Gastrocnemius medialis (tissue), 4 donors: ENCODE data around the gene POU3F1.

Source experiments
- POLR2A ChIP-seq, 2 donors: fragments of 450-650 bp; IDR thresholded peaks; one replicate each; pipeline ENCODE4 v1.6.1; 2017; ENCODE audit warnings: antibody characterized with exemption in 2 of 2, mild to moderate bottlenecking in 2 of 2, moderate library complexity in 2 of 2
- TF ChIP-seq, protein P1 (sequence below), 5 experiments: fragments of 450-650 bp in 3 of 5; fragments of 200-600 bp in 2 of 5; sonication (generic) in 2 of 5; IDR thresholded peaks in 4 of 5; conservative IDR thresholded peaks in 1 of 5; 1 replicate in 4 of 5; 2 replicates in 1 of 5; pipeline ENCODE4 v1.5.1; 2016 to 2019; ENCODE audit warnings: antibody characterized with exemption in 5 of 5, mild to moderate bottlenecking in 3 of 5, moderate library complexity in 3 of 5

GRCh38 chr1:38068980-38069340 is 22.4 kb upstream of the POU3F1 start:
- TF ChIP-seq, protein P1, sequence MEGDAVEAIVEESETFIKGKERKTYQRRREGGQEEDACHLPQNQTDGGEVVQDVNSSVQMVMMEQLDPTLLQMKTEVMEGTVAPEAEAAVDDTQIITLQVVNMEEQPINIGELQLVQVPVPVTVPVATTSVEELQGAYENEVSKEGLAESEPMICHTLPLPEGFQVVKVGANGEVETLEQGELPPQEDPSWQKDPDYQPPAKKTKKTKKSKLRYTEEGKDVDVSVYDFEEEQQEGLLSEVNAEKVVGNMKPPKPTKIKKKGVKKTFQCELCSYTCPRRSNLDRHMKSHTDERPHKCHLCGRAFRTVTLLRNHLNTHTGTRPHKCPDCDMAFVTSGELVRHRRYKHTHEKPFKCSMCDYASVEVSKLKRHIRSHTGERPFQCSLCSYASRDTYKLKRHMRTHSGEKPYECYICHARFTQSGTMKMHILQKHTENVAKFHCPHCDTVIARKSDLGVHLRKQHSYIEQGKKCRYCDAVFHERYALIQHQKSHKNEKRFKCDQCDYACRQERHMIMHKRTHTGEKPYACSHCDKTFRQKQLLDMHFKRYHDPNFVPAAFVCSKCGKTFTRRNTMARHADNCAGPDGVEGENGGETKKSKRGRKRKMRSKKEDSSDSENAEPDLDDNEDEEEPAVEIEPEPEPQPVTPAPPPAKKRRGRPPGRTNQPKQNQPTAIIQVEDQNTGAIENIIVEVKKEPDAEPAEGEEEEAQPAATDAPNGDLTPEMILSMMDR (IDR thresholded peaks at IDR 0.05 in 4 of 5, conservative IDR thresholded peaks at IDR 0.05 in 1 of 5), result no peak
- TF ChIP-seq POLR2A (IDR thresholded peaks at IDR 0.05), result no peak
